Uterus (tissue), 4 donors: ENCODE data around the gene AMBP. TPM values are rescaled to one million over a fixed set of nuclear protein-coding genes. Genes with fewer than 3 reads are reported as not detected.

Source experiments
- DNase-seq, 2 donors: peaks; one replicate each; pipeline ENCODE4 v3.0.0-alpha.2; 2019 to 2020
- H3K27ac ChIP-seq, 2 donors: fragments of 200-600 bp; sonication (generic); 1 replicate in 1 of 2; 2 replicates in 1 of 2; pipeline ENCODE4 v1.5.1; 2016 to 2018
- H3K27me3 ChIP-seq, 2 donors: fragments of 200-600 bp; sonication (generic); one replicate each; pipeline ENCODE4 v1.5.1; 2018 to 2019; ENCODE audit warnings: control low read depth in 1 of 2
- H3K36me3 ChIP-seq, 2 donors: fragments of 200-600 bp; sonication (generic); one replicate each; pipeline ENCODE4 v1.5.1; 2019; ENCODE audit warnings: control low read depth in 1 of 2
- H3K4me1 ChIP-seq, 2 donors: fragments of 200-600 bp; sonication (generic); one replicate each; pipeline ENCODE4 v1.5.1; 2018 to 2019; ENCODE audit warnings: control low read depth in 1 of 2
- H3K4me3 ChIP-seq, 2 donors: fragments of 200-600 bp; sonication (generic); 1 replicate in 1 of 2; 2 replicates in 1 of 2; pipeline ENCODE4 v1.5.1; 2018 to 2019; ENCODE audit warnings: mild to moderate bottlenecking in 1 of 2
- H3K9me3 ChIP-seq, 2 donors: fragments of 200-600 bp; sonication (generic); one replicate each; pipeline ENCODE4 v1.5.1; 2019; ENCODE audit warnings: control low read depth in 1 of 2
- CTCF ChIP-seq, 4 experiments: fragments of 200-600 bp in 2 of 4; fragments of 450-650 bp in 2 of 4; sonication (generic) in 2 of 4; IDR thresholded peaks; one replicate each; pipeline ENCODE4 v1.5.1; 2016 to 2019; ENCODE audit warnings: antibody characterized with exemption in 4 of 4, mild to moderate bottlenecking in 2 of 4, moderate library complexity in 1 of 4
- POLR2A ChIP-seq, 2 donors: fragments of 450-650 bp; IDR thresholded peaks; one replicate each; pipeline ENCODE4 v1.6.1; 2016; ENCODE audit warnings: antibody characterized with exemption in 2 of 2, mild to moderate bottlenecking in 1 of 2, moderate library complexity in 1 of 2
- intact Hi-C: fragments of 100-400 bp; cut with DNase I; formaldehyde crosslinking; loops from one replicate; pipeline ENCODE4 v1.15.1; 2023; ENCODE audit warnings: low total_unique reads
- total RNA-seq, 4 donors: library from RNA; depleted of rRNA in 3 of 4; stranded (reverse); fragments of >200 nt in 3 of 4; gene quantifications; one replicate each; pipeline versions ENCODE4 v1.1.0 to v1.2.4, GENCODE V29; 2014 to 2023
- donor health status: DM: yes; HTN: yes; CAD: no.

The AMBP gene
- total RNA-seq, 4 donors from 2014 or later, result 1.3 TPM; not detected in 3

DNA sequence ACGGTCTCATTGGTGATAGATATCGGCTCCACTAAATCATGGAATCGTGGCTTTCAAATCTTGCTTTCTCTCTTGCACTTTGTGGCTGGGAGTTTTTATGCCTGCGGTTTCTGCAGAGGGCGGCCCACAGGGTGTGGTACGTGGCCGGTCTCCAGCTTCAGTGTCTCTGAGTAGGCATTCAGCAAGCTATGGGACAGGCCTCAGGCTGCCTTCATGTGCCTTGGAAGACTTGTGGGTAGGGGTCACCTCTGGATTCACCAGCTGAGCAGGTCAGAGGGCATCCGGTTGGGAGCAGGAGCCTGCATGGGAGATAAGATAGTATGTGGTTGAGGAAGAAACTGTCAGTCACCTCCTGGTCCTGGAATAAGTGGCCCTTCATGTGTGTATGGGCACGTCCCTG, 47.7 kb downstream of the AMBP start:
- H3K4me3 ChIP-seq, result no peak overlapping the region
- no peaks in the 10 kb centered on the region for H3K9me3 ChIP-seq
- DNase-seq, result peak in 1 of 2 donors; percentile 6
- no peak overlapping the region for H3K27ac ChIP-seq
- H3K4me1 ChIP-seq, result no peaks in the 10 kb centered on the region
- intact Hi-C loops, result loop anchor here (10.0 kb wide), 1 partner anchor 226 kb away; no protein-coding TSS in a partner anchor
- TF ChIP-seq CTCF (IDR thresholded peaks at IDR 0.05) (no peak), POLR2A (IDR thresholded peaks at IDR 0.05) (no peak)
- H3K36me3 ChIP-seq, result no peaks in the 10 kb centered on the region
- H3K27me3 ChIP-seq, result no peaks in the 10 kb centered on the region

DNA sequence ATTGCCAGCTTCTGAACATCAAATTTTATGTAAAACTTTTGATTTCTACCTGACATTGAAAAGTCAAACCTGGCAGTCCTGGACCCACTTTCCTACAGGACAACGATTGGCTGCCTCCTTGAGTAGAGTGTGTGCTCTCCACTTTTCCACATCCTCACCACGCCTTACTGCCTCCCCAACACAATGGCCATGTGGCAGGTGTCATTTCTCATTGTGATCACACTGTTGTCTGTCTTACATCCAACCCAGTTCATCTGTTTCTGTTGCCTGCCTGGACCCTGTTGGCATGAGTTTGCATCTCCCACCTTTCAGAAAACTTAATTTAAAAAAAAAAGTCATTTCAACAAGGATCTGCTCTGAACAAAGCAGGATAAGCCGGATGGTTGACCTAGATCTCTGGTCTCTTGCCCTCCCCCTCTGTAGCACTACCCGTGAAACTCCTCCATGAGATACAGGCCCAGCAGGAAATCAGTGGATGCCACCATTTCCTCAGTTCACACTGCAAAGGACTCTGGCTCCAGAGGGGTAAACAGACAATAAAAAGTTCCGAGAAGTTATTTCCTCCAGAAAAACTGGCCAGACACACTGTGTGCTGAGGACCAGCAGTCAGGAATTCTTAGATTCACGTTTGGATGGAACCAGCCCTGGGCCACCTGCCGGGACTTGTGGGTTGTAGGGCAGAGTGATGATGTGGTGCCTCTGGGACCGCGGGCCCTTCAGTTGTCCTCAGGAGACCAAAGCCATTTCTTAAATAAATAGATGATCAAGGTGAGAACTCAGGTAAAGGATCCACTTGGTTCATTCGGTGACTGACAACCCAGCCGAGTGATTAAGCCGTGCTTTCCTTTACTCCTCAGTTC, 48.6 kb downstream of the AMBP start:
- Histone ChIP-seq H3K4me3 (no peak overlapping the region), H3K4me1 (no peaks in the 10 kb centered on the region), H3K27me3 (no peaks in the 10 kb centered on the region), H3K27ac (no peak overlapping the region), H3K36me3 (no peaks in the 10 kb centered on the region), H3K9me3 (no peaks in the 10 kb centered on the region)
- peak in 1 of 2 donors; percentile 6 for DNase-seq
- TF ChIP-seq POLR2A (IDR thresholded peaks at IDR 0.05), result no peak
- TF ChIP-seq CTCF (IDR thresholded peaks at IDR 0.05), result no peak
- intact Hi-C loops, result loop anchor here (10.0 kb wide), 1 partner anchor 225 kb away; no protein-coding TSS in a partner anchor

DNA sequence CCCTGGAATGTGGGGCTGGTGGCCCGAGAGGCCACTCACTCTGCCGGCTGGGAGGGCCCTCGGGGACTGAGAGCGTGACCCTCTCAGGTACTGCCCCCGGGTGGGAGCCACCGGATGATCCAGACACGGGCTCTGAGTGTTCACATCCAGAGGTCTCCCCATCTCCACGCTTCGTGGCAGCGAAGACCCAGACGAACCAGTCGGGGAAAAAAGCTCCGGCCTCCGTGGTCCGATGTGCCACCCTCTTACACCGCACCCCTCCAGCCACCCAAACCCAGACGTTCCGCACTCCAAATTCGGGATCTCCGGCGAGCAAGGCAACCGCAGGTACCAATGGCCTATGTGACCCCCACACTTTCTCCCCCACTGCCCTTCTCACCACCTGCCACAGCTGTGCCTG, 49.5 kb downstream of the AMBP start:
- TF ChIP-seq POLR2A (IDR thresholded peaks at IDR 0.05) (no peak), CTCF (IDR thresholded peaks at IDR 0.05) (no peak)
- peak in 1 of 2 donors; percentile 10 for DNase-seq
- Histone ChIP-seq H3K27me3 (no peaks in the 10 kb centered on the region), H3K36me3 (no peaks in the 10 kb centered on the region), H3K4me1 (no peaks in the 10 kb centered on the region), H3K27ac (no peak overlapping the region), H3K9me3 (peaks cover 0 to under 1% of the 10 kb centered on the region in 2 donors), H3K4me3 (no peak overlapping the region)
- intact Hi-C loops, result no loop called here

DNA sequence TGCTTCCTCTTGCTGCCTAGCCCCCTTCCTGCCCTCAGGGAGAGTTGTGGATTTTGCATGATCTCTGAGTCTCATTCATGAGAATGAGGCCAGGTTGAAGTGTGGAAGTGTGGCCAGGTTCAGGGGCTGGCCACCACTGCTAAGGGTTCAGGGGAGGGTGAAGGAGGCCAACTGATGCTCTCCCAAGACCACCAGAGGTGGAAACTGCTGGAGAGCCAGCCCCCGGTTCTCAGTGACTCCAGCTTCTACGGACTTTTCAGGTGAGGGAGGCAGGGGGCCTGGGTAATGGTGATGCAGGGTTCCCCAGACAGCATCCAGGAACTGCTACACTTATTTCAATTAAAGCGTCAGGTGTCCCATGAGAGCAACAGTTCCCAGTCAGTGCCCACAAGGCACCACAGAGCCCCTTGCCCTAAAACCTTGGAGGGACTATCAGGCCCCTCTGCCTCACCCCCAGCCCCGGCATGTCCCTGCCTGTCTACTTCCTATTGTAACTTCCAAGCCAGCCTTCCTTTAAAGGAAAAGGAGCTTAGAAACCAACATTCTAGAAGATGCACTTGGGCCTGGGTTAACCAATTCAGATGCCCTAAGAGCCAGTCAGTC, 50.1 kb downstream of the AMBP start:
- DNase-seq, result peak in 1 of 2 donors; percentile 3
- H3K36me3 ChIP-seq, result no peaks in the 10 kb centered on the region
- H3K27me3 ChIP-seq, result no peaks in the 10 kb centered on the region
- H3K27ac ChIP-seq, result no peak overlapping the region
- no peaks in the 10 kb centered on the region for H3K4me1 ChIP-seq
- H3K4me3 ChIP-seq, result no peak overlapping the region
- intact Hi-C loops, result no loop called here
- no peak for TF ChIP-seq POLR2A (IDR thresholded peaks at IDR 0.05)
- no peak for TF ChIP-seq CTCF (IDR thresholded peaks at IDR 0.05)
- H3K9me3 ChIP-seq, result peaks cover 0 to 7% of the 10 kb centered on the region in 2 donors
